ENCODE data around the gene CELF4.

CELF4 gene

DNA sequence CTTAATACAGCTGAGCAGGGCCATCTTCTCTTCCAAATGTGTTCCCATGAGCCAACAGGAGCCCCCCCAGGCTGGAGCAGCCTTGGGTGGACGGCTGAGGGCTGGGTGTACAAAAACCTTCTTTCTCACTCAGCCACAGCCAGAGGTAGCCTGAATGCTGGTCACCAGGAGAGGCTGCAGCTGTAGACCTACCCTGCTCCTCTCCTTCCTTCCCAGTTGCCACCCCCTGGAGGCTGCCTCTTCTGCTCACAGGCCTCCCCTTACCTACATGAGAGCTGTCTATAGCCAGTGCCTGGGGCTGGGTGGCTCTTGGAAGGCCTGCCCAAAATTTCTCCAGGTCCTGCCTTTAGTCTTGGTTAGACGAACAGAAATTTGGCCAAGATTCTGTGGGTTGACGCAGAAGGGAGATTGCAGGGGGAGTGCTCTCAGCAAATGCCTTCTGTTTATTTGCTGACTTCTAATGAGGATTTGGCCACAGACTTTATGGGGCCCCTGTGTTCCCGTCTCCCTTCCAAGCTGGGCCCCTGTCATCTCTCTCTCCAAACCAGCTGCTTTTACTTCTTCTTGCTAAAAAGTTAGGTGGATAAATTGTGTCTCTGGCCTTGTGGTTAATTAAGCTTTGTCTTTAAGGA lies 18.3 kb downstream of the CELF4 start:
- DNase-seq (ENCODE audit: low spot score) = no peak

DNA sequence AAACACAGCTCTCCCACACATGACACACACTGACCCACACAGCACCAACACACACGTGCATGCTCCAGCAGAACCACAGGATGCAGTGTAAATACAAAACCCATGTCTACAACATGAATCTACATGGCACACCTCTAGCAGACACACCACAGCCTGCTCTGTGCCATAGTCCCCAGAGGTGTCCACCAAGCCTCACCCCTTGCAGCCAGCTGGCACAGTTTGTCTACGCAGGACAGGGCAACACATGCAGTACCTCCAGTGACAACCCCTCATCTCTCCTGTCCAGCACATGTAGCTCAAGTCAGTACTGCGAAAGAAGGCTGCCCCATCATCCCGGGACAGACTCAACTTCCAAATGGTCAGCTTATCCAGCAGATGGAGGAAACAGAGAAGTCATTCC lies 18.9 kb downstream of the CELF4 start:
- DNase-seq (ENCODE audit: low spot score) = no peak

DNA sequence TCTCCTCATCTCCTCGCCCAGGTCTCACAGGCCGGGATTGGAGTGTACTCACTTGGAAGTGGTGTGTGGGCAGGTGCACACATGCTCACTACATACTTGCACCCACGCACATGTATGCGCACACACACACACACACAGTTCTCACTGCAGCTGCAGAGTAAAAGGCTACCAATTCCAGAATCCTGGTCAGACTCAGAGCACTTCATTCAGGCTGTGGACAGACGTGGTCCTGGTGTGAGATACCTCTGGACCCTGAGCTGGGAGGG lies 19.4 kb downstream of the CELF4 start:
- DNase-seq (ENCODE audit: low spot score) = no peak

DNA sequence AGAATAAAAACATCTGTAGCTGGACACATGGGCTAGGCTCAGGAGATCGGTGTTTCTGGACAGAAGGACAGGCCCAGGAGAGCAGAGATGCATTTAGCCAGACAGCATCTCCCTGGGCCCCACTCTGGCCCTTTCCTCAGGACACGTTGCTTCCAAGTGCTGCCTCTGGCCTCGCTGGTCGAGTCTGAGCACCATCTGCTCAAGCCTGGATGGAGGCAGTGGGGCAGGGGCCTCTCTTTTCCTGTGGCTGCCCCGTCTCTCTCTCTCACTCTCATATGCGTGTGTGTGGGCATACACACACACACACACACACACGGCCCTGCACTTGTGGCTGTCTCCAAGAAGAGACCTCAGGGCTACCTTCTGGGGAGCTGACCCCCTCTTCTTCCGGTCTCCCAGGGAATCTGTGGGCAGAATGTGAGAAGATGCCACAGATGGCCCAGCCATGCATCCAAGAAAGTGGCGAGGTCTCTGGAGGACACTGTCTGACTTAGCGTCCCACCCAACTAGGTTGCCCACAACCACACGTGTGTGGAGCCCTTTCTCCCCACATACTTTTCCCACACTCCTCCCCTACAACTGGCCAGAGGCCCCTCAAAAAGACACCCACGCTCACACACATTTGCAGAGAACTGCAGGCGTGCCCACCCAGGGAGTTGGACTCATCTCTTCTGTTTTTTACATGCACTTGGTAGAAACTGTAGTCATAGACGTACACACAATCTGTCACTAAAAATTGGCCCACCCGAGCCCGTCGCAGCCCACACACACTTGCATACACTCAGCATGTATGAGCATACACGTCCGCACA lies 19.9 kb downstream of the CELF4 start:
- DNase-seq (ENCODE audit: low spot score) = no peak

DNA sequence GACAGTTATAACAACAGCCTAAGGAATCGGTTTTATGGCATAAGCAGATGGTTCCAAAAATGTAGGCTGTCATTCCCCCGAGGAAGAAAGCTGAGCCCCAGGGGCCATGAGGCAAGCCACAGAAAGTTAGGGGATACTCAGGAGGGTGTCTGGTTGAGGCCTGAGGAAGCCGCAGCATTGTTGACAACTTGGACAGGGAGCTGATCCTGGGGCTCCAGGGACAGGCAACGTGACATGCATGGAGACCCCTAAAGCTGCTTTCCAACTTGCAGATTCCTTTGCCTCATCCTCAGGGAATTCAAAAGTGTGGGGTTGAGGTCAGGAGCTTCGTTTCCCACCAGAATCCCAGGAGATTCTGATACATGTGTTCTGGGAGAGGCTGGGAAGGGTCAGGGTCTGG lies 20.9 kb downstream of the CELF4 start:
- no peak for DNase-seq (ENCODE audit: low spot score)

DNA sequence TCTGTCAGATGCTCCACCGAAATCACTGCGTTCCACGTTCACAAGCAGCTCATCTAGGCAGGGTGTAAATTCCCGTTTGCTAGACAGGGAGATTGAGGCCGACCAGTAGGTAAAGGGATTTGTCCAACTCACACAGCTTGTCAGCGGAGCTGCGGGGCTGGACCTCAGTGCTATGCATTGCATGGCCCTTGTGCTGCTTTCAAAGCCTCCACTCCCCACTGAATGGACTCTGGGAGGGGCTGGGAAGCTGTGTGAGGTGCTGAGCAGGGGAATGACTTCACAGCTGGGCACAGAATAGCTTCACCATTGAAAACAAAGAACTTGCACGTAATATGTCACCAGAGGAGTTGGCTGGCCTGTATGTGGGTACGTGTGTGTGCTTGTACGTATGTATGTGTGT lies 21.4 kb downstream of the CELF4 start:
- DNase-seq (ENCODE audit: low spot score) = no peak

DNA sequence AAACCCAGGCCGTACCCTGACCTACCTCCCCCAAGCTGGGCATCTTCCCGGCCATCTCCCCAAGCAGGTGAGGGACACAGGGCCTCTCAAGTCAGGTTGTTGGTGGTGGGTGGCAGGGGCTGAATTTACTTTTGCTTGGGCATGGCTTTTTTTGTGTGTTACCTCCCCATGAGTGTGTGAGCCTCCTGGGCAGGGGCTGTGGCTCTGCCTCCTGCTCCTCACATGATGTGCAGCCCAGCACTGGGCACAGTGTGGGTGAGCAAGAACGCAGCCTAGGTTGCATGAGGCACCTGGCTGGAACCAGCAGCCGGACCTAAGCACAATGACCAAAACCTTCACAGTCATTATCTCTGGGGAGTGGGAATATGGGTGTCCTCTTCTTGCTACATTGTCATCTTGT lies 22.3 kb downstream of the CELF4 start:
- no peak for DNase-seq (ENCODE audit: low spot score)

DNA sequence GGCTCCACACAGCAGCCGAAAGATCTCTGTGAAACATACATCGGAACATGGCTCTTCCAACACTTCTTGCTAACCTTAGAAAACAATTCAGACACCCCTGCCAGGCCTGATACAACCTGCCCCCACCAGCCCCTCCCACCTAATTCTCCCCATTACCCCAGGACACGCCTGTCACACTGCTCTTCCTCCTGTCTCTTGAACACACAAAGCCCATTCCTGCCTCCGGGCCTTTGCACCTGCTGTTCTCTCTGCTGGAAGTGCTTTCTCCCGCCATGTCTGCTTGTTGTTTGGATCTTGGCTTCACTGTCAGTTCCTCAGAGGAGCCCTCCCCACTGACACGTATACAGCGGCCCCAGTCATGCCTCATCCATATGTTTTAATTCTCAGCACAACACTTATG lies 24.1 kb downstream of the CELF4 start:
- no peak for DNase-seq (ENCODE audit: low spot score)

DNA sequence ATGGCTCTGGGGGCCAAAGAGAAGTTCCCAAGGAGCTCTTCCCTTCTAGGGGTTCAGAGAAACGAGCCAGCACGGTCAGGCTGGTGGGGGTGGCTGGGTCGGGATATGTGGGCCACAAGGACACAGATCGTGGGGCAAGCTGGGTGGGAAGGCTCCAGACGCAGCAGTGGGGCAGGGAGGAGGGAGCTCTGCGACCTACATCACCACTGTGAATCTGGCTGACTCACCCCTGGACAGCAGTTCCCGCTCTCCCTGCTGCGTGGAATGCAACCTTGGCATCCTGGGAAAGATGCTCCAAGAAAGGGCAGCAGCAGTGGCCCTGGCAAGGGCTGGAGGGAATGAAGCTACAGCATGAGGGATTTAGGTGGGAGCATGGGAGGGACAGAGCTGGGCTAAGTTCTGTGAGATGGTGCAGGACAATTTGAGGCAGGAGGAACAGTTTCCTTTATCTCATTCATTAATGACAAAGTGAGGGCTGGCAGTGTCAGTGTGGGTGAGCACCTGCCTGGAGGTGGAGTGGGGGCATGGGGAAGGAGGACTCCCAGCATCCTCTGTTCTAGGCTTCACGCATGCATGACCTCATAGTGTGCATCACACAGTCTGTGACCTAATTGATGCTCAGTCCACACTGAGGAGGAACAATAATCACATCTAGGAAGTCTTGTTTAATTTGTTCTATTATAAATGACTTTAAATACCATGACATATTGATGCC lies 25.0 kb downstream of the CELF4 start:
- no peak for DNase-seq (ENCODE audit: low spot score)

DNA sequence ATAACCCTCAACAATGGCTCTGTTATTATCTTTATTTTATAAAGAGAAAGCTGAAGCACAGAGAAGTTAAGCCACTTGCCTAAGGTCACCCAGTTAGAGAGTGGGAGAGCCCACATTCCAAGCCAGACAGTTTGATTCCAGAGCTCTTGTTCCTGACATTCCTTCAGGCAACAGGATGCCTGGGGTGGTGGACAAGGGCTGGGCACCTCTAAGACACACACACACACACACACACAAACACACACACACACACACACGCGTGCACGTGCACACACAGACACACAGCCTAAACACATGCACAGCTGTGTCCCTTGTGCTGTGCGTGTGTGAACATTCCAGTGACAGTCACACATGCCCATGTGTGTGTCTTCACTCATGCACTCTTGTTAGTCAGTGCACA lies 26.4 kb downstream of the CELF4 start:
- DNase-seq (ENCODE audit: low spot score) = no peak

DNA sequence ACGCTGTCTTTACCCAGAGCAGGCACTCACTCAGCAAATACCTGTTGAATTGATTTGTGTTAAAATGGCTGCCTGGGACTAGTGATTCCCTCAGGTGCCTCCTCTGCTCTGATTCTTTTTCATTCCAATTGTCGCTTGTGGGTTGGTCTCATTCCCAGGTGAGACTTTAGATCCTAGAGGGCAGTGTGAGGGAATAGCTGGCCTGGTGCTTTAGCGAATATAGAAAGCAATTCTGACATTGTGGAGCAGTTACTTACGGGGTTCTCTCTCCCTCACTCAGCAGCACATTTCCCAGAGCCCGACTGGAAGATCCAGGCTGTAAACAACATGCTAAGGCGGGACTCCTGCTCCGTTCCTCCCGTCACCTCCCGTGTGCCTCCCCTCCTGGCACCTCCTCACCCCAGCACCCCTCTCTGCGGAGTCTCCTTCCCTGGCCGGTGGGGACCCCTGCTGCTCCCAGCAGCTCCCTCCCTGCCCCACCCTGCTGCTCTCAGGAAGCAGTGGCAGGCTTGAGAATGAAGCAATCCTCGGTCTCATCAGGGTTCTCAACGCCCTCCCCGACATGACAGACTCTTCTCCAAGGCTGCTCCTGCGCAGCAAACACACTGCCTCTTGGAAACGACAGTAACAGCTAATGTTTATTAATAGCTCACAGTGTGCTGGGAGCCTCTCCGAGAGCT lies 26.9 kb downstream of the CELF4 start:
- DNase-seq (ENCODE audit: low spot score) = no peak

DNA sequence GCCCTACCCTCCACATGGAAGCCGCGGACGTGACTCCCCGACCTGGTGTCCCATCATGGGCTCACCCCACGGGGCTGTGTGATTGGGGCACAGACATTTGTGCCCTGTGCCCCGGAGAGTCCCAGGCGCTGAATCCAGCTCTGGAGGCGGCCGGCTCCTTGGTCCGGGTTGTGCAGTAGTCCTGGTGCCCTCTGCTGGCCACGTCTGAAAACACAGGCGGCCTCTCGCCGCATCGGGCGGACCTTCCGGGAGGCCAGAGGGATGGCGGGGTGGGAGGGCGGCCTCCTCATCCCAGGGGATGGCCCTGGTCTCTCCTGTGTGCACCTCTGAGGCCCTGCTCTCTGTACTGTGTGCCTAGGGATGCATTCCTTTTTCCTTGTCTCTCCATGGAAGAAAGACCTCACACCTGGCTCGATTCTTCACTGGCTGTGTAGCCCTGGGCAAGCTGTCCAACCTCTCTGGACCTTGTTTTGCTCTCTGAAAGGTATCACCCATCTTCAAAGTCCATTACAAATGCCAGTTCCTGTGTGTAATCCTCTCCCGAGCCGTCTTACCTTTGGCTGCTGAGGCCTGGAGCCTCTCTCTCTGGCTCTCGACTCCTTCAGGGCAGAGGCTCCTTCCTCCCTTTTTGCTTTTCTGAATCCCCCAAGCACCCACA lies 27.6 kb downstream of the CELF4 start:
- peak; percentile 48 for DNase-seq (ENCODE audit: low spot score)

DNA sequence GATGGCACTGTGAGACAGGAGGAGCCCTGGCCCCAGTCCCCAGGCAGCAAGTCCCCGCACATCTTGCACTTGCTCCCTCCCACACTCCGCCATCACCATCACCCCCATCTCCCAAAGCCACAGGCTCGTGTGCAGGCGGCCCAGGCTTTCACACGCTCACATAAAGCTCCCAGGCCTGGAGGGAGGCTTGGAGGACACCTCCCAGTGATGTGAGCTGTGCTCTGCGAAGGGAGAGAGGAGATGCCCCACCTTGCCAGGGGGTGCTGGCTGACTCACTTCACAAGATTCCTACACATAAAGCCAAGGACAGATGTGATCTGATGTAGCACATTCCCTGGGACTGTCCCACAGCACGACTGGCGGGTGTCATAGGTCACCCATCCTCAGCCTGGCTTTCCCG lies 28.9 kb downstream of the CELF4 start:
- DNase-seq (ENCODE audit: low spot score) = no peak

DNA sequence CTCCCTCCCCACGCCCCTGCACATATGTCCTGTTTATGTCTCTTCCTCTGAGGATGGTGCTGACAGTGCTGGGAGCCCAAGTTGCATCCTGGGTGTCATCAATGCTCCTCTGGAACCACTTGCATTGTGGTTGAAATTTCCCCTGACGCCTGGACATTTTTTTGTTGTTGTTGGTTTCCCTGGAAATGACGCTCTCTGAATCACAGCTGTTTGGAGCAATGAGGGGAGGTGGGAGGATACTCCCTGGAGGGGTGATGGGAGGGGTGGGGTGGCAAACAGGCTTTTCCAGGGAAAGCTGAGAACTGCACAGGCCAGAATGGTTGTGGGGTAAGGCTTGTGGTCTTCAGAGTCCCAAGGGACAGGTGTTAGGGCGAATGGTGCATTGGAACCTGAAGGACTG lies 29.6 kb downstream of the CELF4 start:
- no peak for DNase-seq (ENCODE audit: low spot score)

DNA sequence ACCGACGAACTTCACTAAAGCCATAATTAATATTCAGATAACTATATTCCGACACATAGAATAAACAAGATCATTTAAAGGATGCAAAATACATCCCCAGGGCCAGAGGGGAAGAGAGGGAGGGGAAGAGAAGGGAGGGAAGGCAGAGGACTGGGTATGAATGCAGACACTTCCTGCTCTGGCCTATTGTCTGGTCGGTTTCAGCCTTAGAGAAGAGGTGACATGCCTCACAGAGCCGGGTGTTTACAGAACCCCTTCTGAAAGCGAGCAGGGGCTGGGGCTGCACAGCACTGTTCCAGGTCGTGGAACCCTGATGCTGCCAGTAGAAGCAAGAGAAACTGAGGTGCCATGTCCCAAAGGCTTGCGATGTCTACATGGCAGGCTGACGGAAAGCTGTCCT lies 31.0 kb downstream of the CELF4 start:
- no peak for DNase-seq (ENCODE audit: low spot score)

DNA sequence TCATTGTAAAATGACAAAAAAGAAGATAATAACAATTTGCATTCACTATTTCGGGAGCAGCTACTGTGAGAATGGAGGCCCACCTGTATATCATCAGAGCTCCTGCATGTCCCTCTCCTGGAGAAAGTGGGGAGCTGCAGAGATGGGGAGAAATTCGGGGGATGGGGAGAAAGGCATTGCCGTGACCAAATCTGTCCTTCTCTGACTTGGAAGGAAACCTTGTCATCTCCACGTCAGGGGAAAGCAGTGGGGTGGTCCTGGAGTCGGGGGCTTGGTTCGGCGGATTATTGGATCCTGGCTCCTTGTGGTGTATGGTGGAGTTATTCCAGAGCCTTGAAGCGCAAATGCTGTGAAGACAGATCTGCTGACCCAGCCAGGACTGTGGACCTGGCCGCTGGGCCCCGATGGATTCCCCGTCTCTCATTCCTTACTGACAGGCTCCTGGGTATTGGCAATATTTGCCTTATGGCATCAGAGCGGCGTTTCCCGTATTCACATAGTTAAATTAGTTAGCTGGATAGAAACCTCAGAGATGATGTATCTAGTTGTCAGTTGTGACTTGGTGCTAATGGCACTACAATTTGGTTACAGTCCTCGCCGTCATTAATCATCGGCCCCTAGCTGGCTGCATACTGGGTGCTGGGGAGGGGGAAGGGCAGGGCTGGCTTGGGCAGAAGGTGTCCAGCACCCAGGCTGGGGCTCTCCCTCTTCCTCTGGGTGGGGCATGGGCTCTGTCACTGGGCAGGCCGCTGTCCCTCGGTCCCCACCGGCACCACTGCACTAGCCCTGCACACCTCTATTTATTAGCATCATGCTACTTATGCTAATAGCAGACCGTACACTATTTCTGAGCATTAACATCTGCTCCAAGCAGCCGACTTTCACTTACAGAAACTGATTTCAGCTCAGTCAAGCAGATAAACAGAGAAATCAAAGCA lies 31.7 kb downstream of the CELF4 start:
- DNase-seq (ENCODE audit: low spot score) = no peak

DNA sequence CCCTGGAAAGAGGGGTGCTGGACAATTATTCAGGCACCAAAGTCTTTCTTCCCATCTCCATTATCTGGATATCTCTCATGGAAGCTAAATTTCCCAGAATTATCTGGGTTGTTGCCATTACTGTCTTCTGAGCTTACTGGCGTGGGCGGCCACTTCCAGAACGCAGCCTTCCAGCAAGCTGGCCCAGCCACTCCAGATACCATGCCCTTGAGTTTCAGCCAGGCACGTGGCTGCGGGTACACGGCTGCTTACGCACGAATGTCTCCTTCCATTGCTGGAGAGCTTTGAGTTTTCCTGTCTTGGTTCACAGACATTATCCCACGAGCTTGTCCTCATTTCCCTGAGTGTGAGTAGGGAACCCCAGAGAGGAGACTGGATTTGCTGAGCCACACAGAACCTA lies 32.7 kb downstream of the CELF4 start:
- DNase-seq (ENCODE audit: low spot score) = no peak

DNA sequence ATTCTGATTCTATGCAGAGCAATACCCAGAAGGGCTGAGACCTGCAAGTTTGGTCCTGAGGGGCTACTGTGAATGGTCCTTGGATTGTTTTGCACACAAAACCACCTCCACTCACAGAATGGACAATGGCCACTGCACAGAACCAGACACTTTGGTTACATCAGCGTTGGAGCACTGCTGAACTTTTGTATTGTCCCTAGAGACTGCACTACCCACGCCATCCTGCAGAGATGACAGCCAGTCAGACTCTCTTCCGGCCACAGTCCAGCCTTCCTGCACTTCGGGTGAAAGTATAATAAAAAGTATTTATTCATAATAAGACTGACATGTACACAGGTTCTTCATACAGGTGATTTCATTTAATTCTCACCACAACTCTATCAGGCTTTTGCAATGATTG lies 35.7 kb downstream of the CELF4 start:
- DNase-seq (ENCODE audit: low spot score) = no peak

DNA sequence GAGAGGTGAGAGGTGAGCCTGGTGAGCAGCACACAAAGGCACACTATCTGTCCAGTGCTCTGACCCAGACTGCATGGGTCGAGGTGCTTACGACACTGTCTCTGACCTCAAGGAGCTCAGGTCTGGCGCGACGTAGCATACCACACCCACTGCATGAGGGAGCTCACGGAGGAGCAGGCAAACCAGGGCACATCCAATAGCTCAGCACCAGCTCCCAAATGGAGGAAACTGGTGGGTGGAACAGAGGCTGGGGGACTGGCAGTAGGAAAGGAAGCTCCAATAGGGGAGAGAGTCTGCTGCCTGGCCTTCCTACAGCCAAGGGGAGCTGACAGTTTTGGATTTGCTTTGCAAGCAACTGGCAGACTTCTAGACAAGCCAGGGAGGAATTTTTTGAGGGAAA lies 36.3 kb downstream of the CELF4 start:
- no peak for DNase-seq (ENCODE audit: low spot score)

DNA sequence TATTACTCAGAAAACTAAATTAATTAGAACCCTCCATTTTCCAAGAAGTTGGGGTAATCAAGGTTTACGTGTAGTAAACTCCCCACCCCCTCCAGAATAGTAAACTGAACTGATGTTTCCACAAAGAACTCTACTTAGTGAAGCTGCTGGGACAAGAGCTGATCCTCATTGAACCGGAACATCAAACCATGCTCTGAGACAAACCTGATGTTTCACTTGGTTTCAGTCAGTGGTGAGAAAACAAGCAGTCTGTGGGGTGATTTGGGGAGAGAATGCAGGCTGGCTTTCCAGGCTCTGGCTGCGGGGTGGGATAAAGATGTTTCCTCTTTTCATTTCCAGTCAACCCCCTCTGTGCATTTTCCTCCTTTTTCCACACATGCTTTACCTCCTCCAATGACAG lies 38.2 kb downstream of the CELF4 start:
- no peak for DNase-seq (ENCODE audit: low spot score)

DNA sequence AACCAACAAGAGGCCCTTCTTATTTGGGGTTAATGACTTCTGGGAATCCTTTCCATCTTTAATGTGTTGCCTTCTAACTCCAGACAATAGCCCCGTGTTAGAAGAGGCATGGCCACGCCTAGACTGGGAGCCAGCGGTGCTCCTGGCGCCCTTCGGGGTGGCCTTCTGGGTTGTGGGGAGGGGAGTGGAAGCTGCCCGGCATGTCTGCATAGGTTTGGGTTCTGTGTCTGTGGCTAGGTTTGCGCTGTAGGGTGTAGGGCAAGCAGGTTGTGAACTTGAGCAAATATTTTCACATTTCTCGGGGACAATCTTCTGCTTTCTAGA lies 40.4 kb downstream of the CELF4 start:
- no peak for DNase-seq (ENCODE audit: low spot score)

Data from globus pallidus (tissue), 1 donor.